GM23338 (cell line): ENCODE measurements around the gene MBD3L4. TPM values are rescaled to one million over a fixed set of nuclear protein-coding genes. Genes with fewer than 3 reads are reported as not detected.
"Not testable (repeated sequence)": the region's sequence is repeated elsewhere in the genome, so short reads cannot be mapped to it uniquely, and the experiment has no call there.

Source experiments
- ATAC-seq: fragments of 200-7000 bp; cut with Tn5 transposase; 3 replicates; pipeline ENCODE4 v1.9.1; 2020
- DNase-seq: peaks from one replicate; pipeline ENCODE4 v3.0.0-alpha.2; 2015; ENCODE audit warnings: low spot score
- H2AFZ ChIP-seq: fragments of 200-600 bp; sonication (generic); 2 replicates; pipeline ENCODE4 v1.8.0; 2016; ENCODE audit warnings: antibody characterized with exemption, mild to moderate bottlenecking, moderate library complexity
- H3F3A ChIP-seq: fragments of 200-600 bp; sonication (generic); replicated peaks from 2 replicates; pipeline ENCODE4 v1.8.0; 2017; ENCODE audit warnings: antibody characterized with exemption, mixed run types, low read depth
- H3K27ac ChIP-seq: fragments of 200-600 bp; sonication (generic); 2 replicates; pipeline ENCODE4 v1.6.1; 2016; ENCODE audit warnings: low read depth
- H3K27me3 ChIP-seq: fragments of 200-600 bp; sonication (generic); 2 replicates; pipeline ENCODE4 v1.8.0; 2016; ENCODE audit warnings: mild to moderate bottlenecking, mixed run types, moderate library complexity; ENCODE audit not compliant: insufficient read depth
- H3K36me3 ChIP-seq: fragments of 200-600 bp; sonication (generic); 2 replicates; pipeline ENCODE4 v1.8.0; 2016; ENCODE audit warnings: mild to moderate bottlenecking; ENCODE audit not compliant: insufficient read depth
- H3K4me1 ChIP-seq: fragments of 200-600 bp; sonication (generic); 2 replicates; pipeline ENCODE4 v1.8.0; 2016; ENCODE audit warnings: mild to moderate bottlenecking, moderate library complexity; ENCODE audit not compliant: insufficient read depth
- H3K4me2 ChIP-seq: fragments of 200-600 bp; sonication (generic); 2 replicates; pipeline ENCODE4 v1.7.1; 2017; ENCODE audit warnings: mixed run types
- H3K4me3 ChIP-seq: fragments of 200-600 bp; sonication (generic); 2 replicates; pipeline ENCODE4 v1.6.1; 2016; ENCODE audit warnings: mixed run types
- H3K79me2 ChIP-seq: fragments of 200-600 bp; sonication (generic); replicated peaks from 2 replicates; pipeline ENCODE4 v1.8.0; 2017; ENCODE audit warnings: mild to moderate bottlenecking; ENCODE audit not compliant: insufficient read depth
- H3K9me2 ChIP-seq: fragments of 200-600 bp; sonication (generic); 2 replicates; pipeline ENCODE4 v1.8.0; 2017; ENCODE audit not compliant: insufficient read depth
- H4K20me1 ChIP-seq: fragments of 200-600 bp; sonication (generic); replicated peaks from 2 replicates; pipeline ENCODE4 v1.8.0; 2017; ENCODE audit warnings: mild to moderate bottlenecking; ENCODE audit not compliant: insufficient read depth
- H3K27ac Mint-ChIP-seq: 2 replicates; pipeline ENCODE4 v1.8.0; 2020; ENCODE audit warnings: inconsistent platforms, mild to moderate bottlenecking, moderate library complexity, mixed read lengths
- H3K27me3 Mint-ChIP-seq: 3 replicates; pipeline ENCODE4 v1.8.0; 2022; ENCODE audit warnings: low read depth, mild to moderate bottlenecking, moderate library complexity, mixed read lengths, inconsistent platforms; ENCODE audit not compliant: insufficient read depth, poor library complexity
- H3K36me3 Mint-ChIP-seq: 3 replicates; pipeline ENCODE4 v1.8.0; 2021; ENCODE audit warnings: low read depth, mild to moderate bottlenecking, inconsistent platforms, moderate library complexity, mixed read lengths
- H3K4me1 Mint-ChIP-seq: 3 replicates; pipeline ENCODE4 v1.8.0; 2020; ENCODE audit warnings: mild to moderate bottlenecking, inconsistent platforms, mixed read lengths
- H3K4me3 Mint-ChIP-seq: 3 replicates; pipeline ENCODE4 v1.8.0; 2021; ENCODE audit warnings: moderate library complexity, mild to moderate bottlenecking, inconsistent platforms, mixed read lengths
- H3K9me3 Mint-ChIP-seq: 3 replicates; pipeline ENCODE4 v1.8.0; 2020; ENCODE audit warnings: moderate library complexity, mild to moderate bottlenecking, inconsistent platforms, mixed read lengths
- polyA plus RNA-seq: library from polyadenylated mRNA; unstranded; fragments of >200 nt; fragmentation: Nextera tagmentation; extraction: Ambion mirVana; gene quantifications from 2 replicates; pipeline ENCODE4 v1.2.1, GENCODE V29; 2016
- total RNA-seq: library from RNA; depleted of rRNA; stranded (reverse); fragments of >200 nt; shearing (Covaris generic); gene quantifications from 2 replicates; pipeline ENCODE4 v1.2.3, GENCODE V29; 2014

The MBD3L4 gene
- total and polyA plus RNA-seq, 2 experiments from 2014 or later: not detected

DNA sequence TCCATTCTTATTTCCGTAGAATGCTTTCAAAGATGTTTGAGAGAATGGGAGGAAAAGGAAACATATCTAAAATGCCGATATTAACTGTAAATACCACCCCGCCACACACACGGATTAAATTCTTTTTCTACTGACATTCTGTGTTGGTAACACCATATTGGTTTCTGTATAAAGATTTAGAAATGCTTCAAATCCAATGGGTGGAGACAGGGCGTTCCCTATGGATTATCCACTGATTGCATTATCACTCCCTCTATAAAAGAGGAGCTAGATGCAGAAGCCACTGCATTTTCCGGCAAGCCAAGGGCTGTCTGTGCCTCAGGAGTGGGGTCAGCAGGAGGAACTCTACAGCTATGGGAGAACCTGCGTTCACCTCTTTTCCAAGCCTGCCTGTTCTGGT, 9.0 kb upstream of the MBD3L4 start, which contains the start of gene MBD3L2:
Gene MBD3L2, plus strand, starts transcription at position 301 of the 400 bp plus-strand sequence. Its CDS starts 53 bp downstream, at position 354.
- not testable (repeated sequence) for H3K4me1 Mint-ChIP-seq, H3K27ac ChIP-seq, H3K27ac Mint-ChIP-seq, H4K20me1 ChIP-seq, H3K4me1 ChIP-seq, H2AFZ ChIP-seq, H3K4me3 ChIP-seq, H3K27me3 ChIP-seq, H3K4me2 ChIP-seq, H3K9me3 Mint-ChIP-seq, H3K36me3 ChIP-seq, H3K9me2 ChIP-seq, ATAC-seq, H3K4me3 Mint-ChIP-seq, H3F3A ChIP-seq, DNase-seq, H3K27me3 Mint-ChIP-seq, H3K79me2 ChIP-seq, H3K36me3 Mint-ChIP-seq

DNA sequence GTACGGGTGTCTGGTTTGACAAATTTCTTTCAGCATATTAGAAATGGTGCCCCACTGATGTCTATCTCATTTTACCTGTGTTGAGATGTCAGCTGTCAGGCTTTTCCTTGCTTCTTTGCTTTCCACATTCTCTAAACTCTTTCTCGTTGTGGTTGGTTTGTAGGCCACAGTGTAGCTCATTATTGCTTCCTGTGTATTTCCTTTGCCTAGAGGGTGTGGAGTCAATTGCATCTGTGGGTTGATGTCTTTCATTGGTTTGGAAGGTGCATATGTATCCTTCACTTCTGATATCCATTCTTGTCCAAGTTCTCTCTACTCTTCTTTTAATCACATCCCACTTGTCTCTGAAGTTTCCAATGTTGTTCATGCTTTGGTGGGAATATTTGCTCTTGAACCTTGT, 1.6 kb upstream of the MBD3L4 start:
- not testable (repeated sequence) for H3K79me2 ChIP-seq, H4K20me1 ChIP-seq, H3K4me1 ChIP-seq, H3K4me2 ChIP-seq, H3K36me3 ChIP-seq, H3K27ac Mint-ChIP-seq, H3K9me2 ChIP-seq, H3K9me3 Mint-ChIP-seq, ATAC-seq, H3K4me3 Mint-ChIP-seq, DNase-seq, H3K27me3 ChIP-seq, H3K4me3 ChIP-seq, H3K4me1 Mint-ChIP-seq, H3K27ac ChIP-seq, H3F3A ChIP-seq, H3K27me3 Mint-ChIP-seq, H3K36me3 Mint-ChIP-seq, H2AFZ ChIP-seq

DNA sequence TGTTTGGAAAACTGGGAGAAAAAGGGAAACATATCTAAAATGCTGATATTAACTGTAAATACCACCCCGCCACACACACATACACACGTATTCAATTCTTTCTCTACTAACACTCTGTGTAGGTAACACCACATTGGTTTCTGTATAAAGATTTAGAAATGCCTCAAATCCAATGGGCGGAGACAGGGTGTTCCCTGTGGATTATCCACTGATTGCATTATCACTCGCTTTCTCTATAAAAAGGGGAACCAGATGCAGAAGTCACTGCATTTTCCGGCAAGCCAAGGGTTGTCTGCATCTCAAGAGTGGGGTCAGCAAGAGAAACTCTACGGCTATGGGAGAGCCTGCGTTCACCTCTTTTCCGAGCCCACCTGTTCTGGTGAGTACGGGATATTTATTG, 9.7 kb downstream of the MBD3L4 start, which contains the start of gene MBD3L5:
Gene MBD3L5, plus strand, starts transcription at position 301 of the 400 bp plus-strand sequence. Its CDS starts 34 bp downstream, at position 335.
- H2AFZ ChIP-seq, H3K27ac ChIP-seq, H4K20me1 ChIP-seq, ATAC-seq, H3K4me3 ChIP-seq, H3K4me1 ChIP-seq, H3K4me1 Mint-ChIP-seq, DNase-seq, H3K27me3 Mint-ChIP-seq, H3K36me3 ChIP-seq, H3K9me3 Mint-ChIP-seq, H3K36me3 Mint-ChIP-seq, H3K27me3 ChIP-seq, H3K9me2 ChIP-seq, H3K4me2 ChIP-seq, H3F3A ChIP-seq, H3K79me2 ChIP-seq, H3K27ac Mint-ChIP-seq, H3K4me3 Mint-ChIP-seq: not testable (repeated sequence)

DNA sequence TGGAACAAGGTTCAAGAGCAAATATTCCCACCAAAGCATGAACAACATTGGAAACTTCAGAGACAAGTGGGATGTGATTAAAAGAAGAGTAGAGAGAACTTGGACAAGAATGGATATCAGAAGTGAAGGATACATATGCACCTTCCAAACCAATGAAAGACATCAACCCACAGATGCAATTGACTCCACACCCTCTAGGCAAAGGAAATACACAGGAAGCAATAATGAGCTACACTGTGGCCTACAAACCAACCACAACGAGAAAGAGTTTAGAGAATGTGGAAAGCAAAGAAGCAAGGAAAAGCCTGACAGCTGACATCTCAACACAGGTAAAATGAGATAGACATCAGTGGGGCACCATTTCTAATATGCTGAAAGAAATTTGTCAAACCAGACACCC, 11.2 kb downstream of the MBD3L4 start:
- H3K27me3 Mint-ChIP-seq, H4K20me1 ChIP-seq, H3K9me2 ChIP-seq: not testable (repeated sequence)

DNA sequence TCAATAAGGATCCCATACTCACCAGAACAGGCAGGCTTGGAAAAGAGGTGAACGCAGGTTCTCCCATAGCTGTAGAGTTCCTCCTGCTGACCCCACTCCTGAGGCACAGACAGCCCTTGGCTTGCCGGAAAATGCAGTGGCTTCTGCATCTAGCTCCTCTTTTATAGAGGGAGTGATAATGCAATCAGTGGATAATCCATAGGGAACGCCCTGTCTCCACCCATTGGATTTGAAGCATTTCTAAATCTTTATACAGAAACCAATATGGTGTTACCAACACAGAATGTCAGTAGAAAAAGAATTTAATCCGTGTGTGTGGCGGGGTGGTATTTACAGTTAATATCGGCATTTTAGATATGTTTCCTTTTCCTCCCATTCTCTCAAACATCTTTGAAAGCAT, 18.6 kb downstream of the MBD3L4 start, which contains the start of gene MBD3L2B:
Gene MBD3L2B, minus strand, starts transcription at position 101 of the 400 bp plus-strand sequence. Its CDS starts 34 bp downstream, at position 67.
- not testable (repeated sequence) for H3K4me3 Mint-ChIP-seq, H3K36me3 ChIP-seq, ATAC-seq, H2AFZ ChIP-seq, DNase-seq, H3K27me3 Mint-ChIP-seq, H4K20me1 ChIP-seq, H3K27ac ChIP-seq, H3K9me2 ChIP-seq, H3F3A ChIP-seq, H3K4me3 ChIP-seq, H3K27ac Mint-ChIP-seq, H3K27me3 ChIP-seq, H3K4me1 ChIP-seq, H3K79me2 ChIP-seq, H3K4me1 Mint-ChIP-seq, H3K4me2 ChIP-seq
- peaks cover 13% of the 10 kb centered on the region; the same call in 1 of the 3 replicates for H3K36me3 Mint-ChIP-seq
- peaks cover 22% of the 10 kb centered on the region for H3K9me3 Mint-ChIP-seq

More for the DNA sequence above, 11.2 kb downstream of the MBD3L4 start:
- H3K4me1 Mint-ChIP-seq, H3K9me3 Mint-ChIP-seq, H3K27me3 ChIP-seq, H3K36me3 ChIP-seq, ATAC-seq, H3K4me3 ChIP-seq, H2AFZ ChIP-seq, H3K79me2 ChIP-seq, H3K36me3 Mint-ChIP-seq, DNase-seq, H3K27ac ChIP-seq, H3K4me2 ChIP-seq, H3K4me3 Mint-ChIP-seq, H3F3A ChIP-seq, H3K27ac Mint-ChIP-seq, H3K4me1 ChIP-seq: not testable (repeated sequence)
